GM04503 (cell line): Measurements from ENCODE around the gene IL17C.
"Not testable (repeated sequence)": the region's sequence is repeated elsewhere in the genome, so short reads cannot be mapped to it uniquely, and the experiment has no call there.

Experiments
- DNase-seq: peaks from one replicate; pipeline ENCODE4 v3.0.0-alpha.2; 2012; ENCODE audit warnings: low read depth

The IL17C gene

DNA sequence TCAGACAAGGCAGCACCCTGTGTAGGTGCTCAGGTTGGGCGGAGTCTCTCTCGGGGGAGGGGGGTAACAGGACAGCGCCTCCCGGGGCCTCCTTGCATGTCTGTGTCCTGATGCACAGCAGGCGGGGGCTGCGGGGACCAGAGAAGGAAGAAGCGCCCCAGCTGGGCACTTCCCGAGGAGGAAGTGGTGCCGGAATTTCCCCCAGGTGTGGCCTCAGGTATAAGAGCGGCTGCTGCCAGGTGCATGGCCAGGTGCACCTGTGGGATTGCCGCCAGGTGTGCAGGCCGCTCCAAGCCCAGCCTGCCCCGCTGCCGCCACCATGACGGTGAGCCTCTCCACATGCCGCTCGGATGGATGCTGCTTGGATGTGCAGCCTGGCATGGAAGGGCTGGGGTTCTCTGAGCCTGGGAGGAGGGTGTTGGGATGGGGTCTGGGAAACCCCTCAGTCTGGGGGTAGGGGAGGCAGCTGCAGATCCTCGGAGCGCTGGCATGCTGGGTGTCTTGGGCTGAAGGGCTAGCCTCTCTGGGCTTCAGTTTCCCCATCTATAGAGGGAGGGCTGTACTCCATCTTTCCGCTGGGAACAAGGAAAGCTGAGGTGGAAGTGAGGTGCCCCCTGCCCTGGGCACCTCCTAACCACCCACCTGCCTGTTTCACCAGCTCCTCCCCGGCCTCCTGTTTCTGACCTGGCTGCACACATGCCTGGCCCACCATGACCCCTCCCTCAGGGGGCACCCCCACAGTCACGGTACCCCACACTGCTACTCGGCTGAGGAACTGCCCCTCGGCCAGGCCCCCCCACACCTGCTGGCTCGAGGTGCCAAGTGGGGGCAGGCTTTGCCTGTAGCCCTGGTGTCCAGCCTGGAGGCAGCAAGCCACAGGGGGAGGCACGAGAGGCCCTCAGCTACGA, at the start of gene IL17C:
Gene IL17C (plus strand): TSS at position 250 of the 908 bp plus-strand sequence. CDS start 70 bp downstream, at position 320.
- no peak for DNase-seq

DNA sequence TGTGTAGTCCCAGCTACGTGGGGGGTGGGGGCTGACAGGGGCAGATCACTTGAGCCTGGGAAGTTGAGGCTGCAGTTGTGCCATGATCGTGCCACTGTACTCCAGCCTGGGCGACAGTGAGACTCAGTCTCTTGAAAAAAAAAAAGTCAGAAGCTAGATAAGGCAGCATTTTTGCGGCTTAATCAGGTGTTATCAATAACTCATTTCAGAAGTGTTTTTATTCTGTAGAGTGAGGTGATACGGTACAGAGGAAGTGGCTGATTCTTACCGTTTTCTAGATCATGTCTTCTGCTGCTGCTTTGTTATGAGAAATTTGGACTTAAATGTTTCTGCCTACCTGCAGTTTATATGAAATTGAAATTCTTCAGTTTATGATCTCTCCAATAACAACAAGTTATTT, 49.6 kb upstream of the IL17C start:
- no peak for DNase-seq

GRCh38 chr16:88589441-88589840, 48.9 kb upstream of the IL17C start:
- no peak for DNase-seq

GRCh38 chr16:88591577-88592021, 46.8 kb upstream of the IL17C start:
- no peak for DNase-seq

DNA sequence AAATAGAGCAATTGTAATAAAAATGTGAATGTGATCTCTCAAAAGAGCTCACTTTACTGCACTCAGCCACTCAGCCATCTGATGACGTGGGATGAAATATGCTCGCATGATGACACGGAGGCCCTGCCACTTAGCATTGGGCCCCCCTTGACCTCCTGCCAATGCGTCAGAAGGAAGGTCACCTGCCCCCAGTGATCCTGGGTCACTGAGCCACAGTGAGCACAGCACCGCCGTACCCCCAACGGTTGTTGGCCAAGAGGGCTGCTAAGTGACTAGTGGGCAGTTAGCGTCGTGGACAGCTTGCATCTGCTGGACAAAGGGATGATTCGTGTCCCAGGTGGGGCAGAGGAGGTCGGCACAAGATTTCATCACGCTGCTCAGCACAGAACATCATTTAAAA, 45.3 kb upstream of the IL17C start:
- no peak for DNase-seq

DNA sequence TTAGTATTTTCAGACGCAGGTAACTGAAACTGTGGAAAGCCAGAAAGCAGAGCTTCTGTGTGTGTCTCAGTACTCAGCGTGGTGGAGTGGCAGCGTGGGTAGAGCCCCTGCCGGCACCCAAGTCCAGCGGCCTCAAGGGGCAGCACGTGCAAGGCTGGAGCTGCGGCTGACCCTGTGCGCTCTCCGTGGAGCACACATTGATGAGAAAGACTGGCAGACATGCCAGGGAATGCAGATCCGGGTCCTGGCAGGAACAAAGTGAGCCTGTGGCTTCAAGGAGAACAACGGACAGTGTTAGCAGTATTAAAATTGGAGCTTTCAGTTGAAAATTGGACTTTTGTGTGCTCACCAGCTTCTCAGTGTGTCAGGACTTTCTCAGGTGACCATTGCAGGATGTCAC, 44.9 kb upstream of the IL17C start:
- DNase-seq: no peak

GRCh38 chr16:88593910-88594309, 44.5 kb upstream of the IL17C start:
- DNase-seq: no peak

GRCh38 chr16:88595101-88595500, 43.3 kb upstream of the IL17C start:
- no peak for DNase-seq

- no peak for DNase-seq
Measured at GRCh38 chr16:88595921-88596320, 42.5 kb upstream of the IL17C start.

- no peak for DNase-seq
Measured at GRCh38 chr16:88596483-88596882, 41.9 kb upstream of the IL17C start.

- DNase-seq: no peak
Measured at GRCh38 chr16:88597856-88598491, 40.4 kb upstream of the IL17C start.

GRCh38 chr16:88599092-88599733, 39.2 kb upstream of the IL17C start:
- DNase-seq: no peak

DNA sequence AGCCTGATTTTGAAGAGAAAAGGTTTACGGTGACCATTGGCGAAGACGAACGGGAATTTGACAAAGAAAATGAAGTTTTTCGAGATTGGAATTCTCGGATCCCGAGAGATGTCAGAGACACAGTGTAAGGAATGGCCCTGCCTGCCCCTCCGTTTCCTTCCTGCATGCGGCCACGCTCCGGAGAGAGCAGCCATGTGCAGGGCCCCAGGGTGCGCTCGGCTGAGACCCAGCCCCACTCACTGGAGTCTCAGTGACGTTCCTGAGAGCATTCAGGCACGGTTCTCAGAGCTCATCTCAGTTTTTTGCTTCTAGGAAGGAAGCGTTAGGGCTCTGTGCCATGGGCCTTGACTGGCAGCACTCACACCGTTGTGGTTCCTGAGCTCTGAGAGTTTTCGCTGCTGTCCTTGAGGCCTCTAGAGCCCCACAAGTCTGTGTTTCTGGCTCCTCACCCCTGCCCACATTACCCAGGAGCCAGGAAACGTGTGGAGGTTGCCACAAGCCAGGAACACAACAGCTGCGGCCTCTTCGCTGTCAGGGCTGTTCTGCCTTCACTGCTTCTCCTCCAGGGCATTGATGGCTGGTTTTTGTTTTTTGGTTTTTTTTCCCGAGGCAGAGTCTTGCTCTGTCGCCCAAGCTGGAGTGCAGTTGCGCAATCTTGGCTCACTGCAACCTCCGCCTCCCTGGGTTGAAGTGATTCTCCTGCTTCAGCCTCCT, 38.4 kb upstream of the IL17C start:
- DNase-seq: no peak

DNA sequence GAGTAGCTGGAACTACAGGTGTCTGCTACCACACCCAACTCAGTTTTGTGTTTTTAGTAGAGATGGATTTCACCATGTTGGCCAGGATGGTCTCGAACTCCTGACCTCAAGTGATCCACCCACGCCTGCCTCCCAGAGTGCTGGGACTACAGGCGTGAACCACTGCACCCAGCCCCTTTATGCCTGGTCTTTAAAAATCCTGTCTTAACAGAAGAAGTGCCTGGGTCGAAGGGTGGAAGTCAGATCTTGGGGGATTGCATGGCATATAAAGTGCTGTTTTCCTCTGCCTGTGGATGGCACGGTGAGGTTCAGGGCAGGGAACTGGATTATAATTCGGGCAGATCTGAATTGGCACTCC, 37.9 kb upstream of the IL17C start:
- no peak for DNase-seq

GRCh38 chr16:88601313-88602036, 36.9 kb upstream of the IL17C start:
- DNase-seq: no peak

- DNase-seq: no peak
Measured at GRCh38 chr16:88602091-88602490, 36.3 kb upstream of the IL17C start.

DNA sequence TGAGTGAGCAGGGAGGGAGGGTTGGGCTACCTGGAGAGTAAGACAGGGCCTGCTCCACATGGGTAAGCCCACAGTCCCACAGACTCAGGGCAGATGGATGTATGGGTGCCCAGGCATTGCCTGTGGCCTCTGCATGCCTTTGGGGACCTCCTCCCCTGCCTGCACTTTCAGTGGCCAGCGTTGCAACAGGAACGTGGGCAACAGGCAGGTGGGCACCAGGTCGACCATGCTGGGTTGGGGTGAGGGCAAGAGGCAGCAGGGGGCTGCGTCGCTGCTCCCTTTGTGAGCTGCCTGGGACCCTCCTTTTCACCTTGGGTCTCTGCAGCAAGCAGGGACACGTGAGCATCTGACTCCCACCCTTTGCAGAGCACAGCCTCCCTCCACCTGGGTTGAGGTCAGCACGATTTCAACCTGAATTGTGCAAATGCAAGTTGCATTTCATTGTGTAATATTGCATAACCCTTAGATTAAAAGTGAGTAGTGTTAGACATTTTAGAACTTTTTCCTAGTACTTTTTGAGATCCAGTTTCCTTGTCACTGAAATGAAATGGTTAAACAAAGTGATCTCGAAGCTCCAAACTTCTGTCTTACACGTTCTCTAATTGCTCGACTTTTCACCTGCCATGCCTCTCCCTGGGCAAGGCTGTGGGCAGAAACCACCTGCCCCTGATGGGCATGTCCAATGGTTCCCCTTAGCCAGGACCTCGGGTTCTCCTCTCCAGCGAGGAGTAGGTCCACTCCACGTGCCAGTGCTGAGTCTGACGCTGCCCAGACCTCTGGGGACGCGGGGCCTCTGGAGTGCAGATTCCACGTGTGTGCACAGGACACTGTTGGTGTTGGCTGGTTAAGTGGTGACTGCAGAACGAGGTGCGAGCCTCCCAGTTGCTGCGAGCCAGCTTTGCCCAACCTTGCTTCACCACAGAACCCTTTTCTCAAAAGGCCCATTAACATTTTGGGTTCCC, 32.9 kb upstream of the IL17C start:
- DNase-seq: no peak

DNA sequence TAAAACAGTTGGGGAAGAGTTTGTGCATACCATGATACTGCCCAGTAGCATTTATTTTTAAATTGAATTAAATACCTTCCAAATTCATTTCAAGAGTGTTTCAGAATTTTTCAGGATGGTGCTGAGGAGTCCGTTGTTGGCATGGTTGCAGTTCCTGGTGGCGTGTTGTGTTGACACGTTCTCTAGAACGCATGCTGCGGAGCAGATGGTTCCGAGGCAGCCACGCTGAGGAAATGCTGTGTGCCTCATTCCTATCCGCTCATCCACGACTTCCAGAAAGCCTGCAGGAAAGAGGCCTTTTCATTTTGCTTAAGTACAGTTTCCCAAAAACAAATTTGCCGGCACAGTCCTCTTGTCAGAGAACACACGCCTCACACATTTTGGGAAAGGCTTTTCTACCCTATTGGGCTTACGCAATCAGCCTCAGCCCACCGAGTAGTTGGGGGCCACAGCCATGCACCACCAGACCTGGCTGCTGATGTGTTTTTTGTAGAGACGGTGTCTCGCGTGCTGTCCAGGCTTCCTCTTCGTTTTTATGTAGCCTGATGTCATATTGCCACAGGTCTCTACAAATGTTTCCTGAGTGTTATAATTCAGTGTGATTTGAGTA, 32.1 kb upstream of the IL17C start:
- DNase-seq: no peak

- DNase-seq: no peak
Measured at GRCh38 chr16:88608076-88608475, 30.3 kb upstream of the IL17C start.

DNA sequence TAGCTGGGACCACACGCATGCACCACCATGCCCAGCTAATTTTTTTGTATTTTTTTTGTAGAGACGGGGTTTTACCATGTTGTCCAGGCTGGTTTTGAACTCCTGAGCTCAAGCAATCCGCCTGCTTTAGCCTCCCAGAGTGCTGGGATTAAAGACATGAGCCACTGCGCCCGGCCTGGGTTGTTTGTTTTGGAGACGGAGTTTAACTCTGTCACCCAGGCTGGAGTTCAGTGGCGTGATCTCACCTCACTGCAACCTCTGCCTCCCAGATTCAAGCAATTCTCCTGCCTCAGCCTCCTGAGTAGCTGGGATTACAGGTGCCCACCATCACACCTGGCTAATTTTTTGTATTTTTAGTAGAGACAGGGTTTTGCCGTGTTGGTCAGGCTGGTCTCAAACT, 28.9 kb upstream of the IL17C start:
- not testable (repeated sequence) for DNase-seq
